Measurements from ENCODE around the gene PSENEN.

The PSENEN gene

GRCh38 chr19:35775298-35776101 lies 30.0 kb downstream of the PSENEN start, which contains the start of gene ARHGAP33:
ARHGAP33 (plus strand) TSS chr19:35775564; CDS start chr19:35775659, 95 bp downstream.
- peaks cover 11% of the 10 kb centered on the region for H4K20me1 ChIP-seq (ENCODE audit: insufficient read depth, low read length, poor library complexity, severe bottlenecking)
- peak within 1 kb of the TSS; percentile 85 for H3K9ac ChIP-seq (ENCODE audit: low read depth, low read length, poor library complexity, severe bottlenecking)
- peaks cover 39% of the 10 kb centered on the region for H3K79me2 ChIP-seq (ENCODE audit: insufficient read depth, low read length)
- H3K4me3 ChIP-seq (ENCODE audit: low read length, poor library complexity, severe bottlenecking), result peak within 1 kb of the TSS; percentile 96
- H3K4me1 ChIP-seq (ENCODE audit: insufficient read depth, low read length, poor library complexity, severe bottlenecking), result peaks cover 28% of the 10 kb centered on the region
- no peaks in the 10 kb centered on the region for H3K27me3 ChIP-seq (ENCODE audit: insufficient read depth, low read length, poor library complexity, severe bottlenecking)
- no peak for TF ChIP-seq CTCF (conservative IDR thresholded peaks at IDR 0.05; ENCODE audit: low read length)
- no peak for TF ChIP-seq EZH2phosphoT487 (IDR thresholded peaks at IDR 0.05; ENCODE audit: borderline replicate concordance)
- peaks cover 8% of the 10 kb centered on the region; the same call in 1 of the 2 replicates for H3K36me3 ChIP-seq (ENCODE audit: insufficient read depth, low read length)
- H3F3A ChIP-seq (ENCODE audit: low read depth), result no peaks in the 10 kb centered on the region
- no peaks in the 10 kb centered on the region for H3K9me3 ChIP-seq (ENCODE audit: insufficient read depth, low read depth, low read length)
- peak within 1 kb of the TSS; percentile 95 for H3K4me2 ChIP-seq (ENCODE audit: low read depth, low read length, poor library complexity, severe bottlenecking)
- no peaks in the 10 kb centered on the region for H3K9me2 ChIP-seq (replicated peaks; ENCODE audit: low read depth, low read length)
- peak within 1 kb of the TSS; percentile 82 for H2AFZ ChIP-seq (ENCODE audit: low read length)

GRCh38 chr19:35776102-35776788 lies 30.8 kb downstream of the PSENEN start:
- TF ChIP-seq EZH2phosphoT487 (IDR thresholded peaks at IDR 0.05; ENCODE audit: borderline replicate concordance), result no peak
- no peak for TF ChIP-seq CTCF (conservative IDR thresholded peaks at IDR 0.05; ENCODE audit: low read length)
- Histone ChIP-seq H3K9me3 (ENCODE audit: insufficient read depth, low read depth, low read length) (no peaks in the 10 kb centered on the region), H4K20me1 (ENCODE audit: insufficient read depth, low read length, poor library complexity, severe bottlenecking) (peaks cover 11% of the 10 kb centered on the region), H3K27me3 (ENCODE audit: insufficient read depth, low read length, poor library complexity, severe bottlenecking) (no peaks in the 10 kb centered on the region), H3K9ac (ENCODE audit: low read depth, low read length, poor library complexity, severe bottlenecking) (peak overlapping the region; percentile 85), H3K36me3 (ENCODE audit: insufficient read depth, low read length) (peaks cover 11% of the 10 kb centered on the region; the same call in 1 of the 2 replicates), H2AFZ (ENCODE audit: low read length) (peak overlapping the region; percentile 82), H3K4me2 (ENCODE audit: low read depth, low read length, poor library complexity, severe bottlenecking) (peak overlapping the region; percentile 95), H3K4me3 (ENCODE audit: low read length, poor library complexity, severe bottlenecking) (peak overlapping the region; percentile 96), H3K9me2 (replicated peaks; ENCODE audit: low read depth, low read length) (no peaks in the 10 kb centered on the region), H3K79me2 (ENCODE audit: insufficient read depth, low read length) (peaks cover 39% of the 10 kb centered on the region), H3K4me1 (ENCODE audit: insufficient read depth, low read length, poor library complexity, severe bottlenecking) (peaks cover 28% of the 10 kb centered on the region), H3F3A (ENCODE audit: low read depth) (no peaks in the 10 kb centered on the region)

GRCh38 chr19:35777086-35777841 lies 31.8 kb downstream of the PSENEN start:
- Histone ChIP-seq H3K9me3 (ENCODE audit: insufficient read depth, low read depth, low read length) (no peaks in the 10 kb centered on the region), H3K36me3 (ENCODE audit: insufficient read depth, low read length) (peaks cover 16% of the 10 kb centered on the region; the same call in 1 of the 2 replicates), H4K20me1 (ENCODE audit: insufficient read depth, low read length, poor library complexity, severe bottlenecking) (peaks cover 11% of the 10 kb centered on the region), H3K4me3 (ENCODE audit: low read length, poor library complexity, severe bottlenecking) (peak overlapping the region; percentile 96), H3K4me1 (ENCODE audit: insufficient read depth, low read length, poor library complexity, severe bottlenecking) (peaks cover 28% of the 10 kb centered on the region), H3K9me2 (replicated peaks; ENCODE audit: low read depth, low read length) (no peaks in the 10 kb centered on the region), H2AFZ (ENCODE audit: low read length) (no peak overlapping the region), H3F3A (ENCODE audit: low read depth) (no peaks in the 10 kb centered on the region), H3K4me2 (ENCODE audit: low read depth, low read length, poor library complexity, severe bottlenecking) (peak overlapping the region; percentile 95), H3K9ac (ENCODE audit: low read depth, low read length, poor library complexity, severe bottlenecking) (peak overlapping the region; percentile 85), H3K27me3 (ENCODE audit: insufficient read depth, low read length, poor library complexity, severe bottlenecking) (no peaks in the 10 kb centered on the region), H3K79me2 (ENCODE audit: insufficient read depth, low read length) (peaks cover 39% of the 10 kb centered on the region)
- TF ChIP-seq CTCF (conservative IDR thresholded peaks at IDR 0.05; ENCODE audit: low read length) (no peak), EZH2phosphoT487 (IDR thresholded peaks at IDR 0.05; ENCODE audit: borderline replicate concordance) (no peak)

Measured in Loucy (cell line).